Activated CD4-positive, alpha-beta T cell treated with anti-CD3 and anti-CD28 coated beads for 48 hours (primary cell): Measurements from ENCODE around the gene G3BP1.
"Not testable (repeated sequence)": the region's sequence is repeated elsewhere in the genome, so short reads cannot be mapped to it uniquely, and the experiment has no call there.

Source experiments
- DNase-seq: peaks from one replicate; pipeline ENCODE4 v3.0.0-alpha.2; 2020

The G3BP1 gene

DNA sequence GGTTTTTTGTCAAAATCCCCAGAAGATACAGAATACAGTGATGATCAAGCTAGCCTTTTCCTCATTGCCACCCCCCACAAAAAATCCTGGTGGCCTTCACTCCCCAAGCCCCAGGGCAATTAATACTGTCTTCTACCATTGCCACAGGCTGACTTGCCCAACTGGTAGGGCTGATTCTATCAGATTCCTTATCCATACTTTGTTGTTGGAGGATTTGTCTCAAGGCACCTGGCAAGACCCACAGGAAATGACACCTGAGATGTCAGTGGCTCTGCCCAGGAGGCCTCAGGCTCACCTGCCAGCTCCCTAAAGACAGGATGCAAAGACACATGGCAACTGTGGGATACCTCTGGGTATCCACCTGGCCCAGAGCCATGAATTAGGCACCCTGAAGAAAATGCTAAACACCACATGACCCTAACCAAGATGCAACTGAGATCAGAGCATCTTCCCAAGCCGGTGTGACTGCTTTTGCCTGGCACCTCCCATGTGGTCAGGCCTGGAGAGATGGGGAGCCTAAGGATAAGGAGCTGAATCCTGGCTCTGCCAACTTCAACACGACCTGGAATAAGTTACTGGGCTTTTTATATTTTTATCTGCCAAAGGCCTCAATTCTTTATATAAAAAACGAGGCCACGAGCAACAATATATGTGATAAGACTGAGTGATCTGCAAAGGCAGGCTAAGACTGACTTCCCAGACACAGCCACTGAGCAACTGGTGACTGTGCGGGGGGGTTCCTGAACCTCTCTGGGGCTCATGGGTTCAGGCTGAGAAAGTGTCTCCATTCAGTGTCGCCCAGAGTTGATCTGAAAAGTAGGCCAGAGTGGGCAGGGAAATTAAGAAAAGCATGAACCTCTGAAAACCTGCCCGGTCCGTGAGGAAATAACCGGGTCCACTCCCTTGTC, 14.3 kb upstream of the G3BP1 start:
- peak; percentile 52 for DNase-seq

DNA sequence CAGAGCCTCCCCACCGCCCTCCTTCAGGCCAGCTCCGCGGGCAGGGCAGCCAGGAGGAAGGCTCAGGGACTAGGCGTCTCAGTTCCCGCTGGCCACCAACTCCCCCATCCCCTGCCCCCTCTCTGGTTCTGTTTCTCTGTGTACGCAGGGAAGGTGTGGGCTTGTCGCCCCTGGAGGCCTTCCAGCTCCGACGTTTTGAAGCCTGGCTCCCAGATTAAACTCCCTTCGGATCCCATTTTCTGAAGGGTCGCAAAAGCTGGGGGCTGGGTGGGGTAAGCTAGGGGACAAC, 13.7 kb upstream of the G3BP1 start:
- DNase-seq, result no peak

- peak; percentile 94 for DNase-seq
These were observed 13.1 kb upstream of the G3BP1 start, which contains the start of gene ATOX1 for GRCh38 chr5:151758430-151759241. ATOX1 (minus strand) TSS chr5:151758631; CDS start chr5:151758551, 80 bp downstream.

- no peak for DNase-seq
These were observed 7.0 kb upstream of the G3BP1 start for GRCh38 chr5:151764801-151765200.

- no peak for DNase-seq
These were observed 4.8 kb upstream of the G3BP1 start for GRCh38 chr5:151766975-151767374.

GRCh38 chr5:151770383-151771258, 1.1 kb upstream of the G3BP1 start:
- peak; percentile 73 for DNase-seq

DNA sequence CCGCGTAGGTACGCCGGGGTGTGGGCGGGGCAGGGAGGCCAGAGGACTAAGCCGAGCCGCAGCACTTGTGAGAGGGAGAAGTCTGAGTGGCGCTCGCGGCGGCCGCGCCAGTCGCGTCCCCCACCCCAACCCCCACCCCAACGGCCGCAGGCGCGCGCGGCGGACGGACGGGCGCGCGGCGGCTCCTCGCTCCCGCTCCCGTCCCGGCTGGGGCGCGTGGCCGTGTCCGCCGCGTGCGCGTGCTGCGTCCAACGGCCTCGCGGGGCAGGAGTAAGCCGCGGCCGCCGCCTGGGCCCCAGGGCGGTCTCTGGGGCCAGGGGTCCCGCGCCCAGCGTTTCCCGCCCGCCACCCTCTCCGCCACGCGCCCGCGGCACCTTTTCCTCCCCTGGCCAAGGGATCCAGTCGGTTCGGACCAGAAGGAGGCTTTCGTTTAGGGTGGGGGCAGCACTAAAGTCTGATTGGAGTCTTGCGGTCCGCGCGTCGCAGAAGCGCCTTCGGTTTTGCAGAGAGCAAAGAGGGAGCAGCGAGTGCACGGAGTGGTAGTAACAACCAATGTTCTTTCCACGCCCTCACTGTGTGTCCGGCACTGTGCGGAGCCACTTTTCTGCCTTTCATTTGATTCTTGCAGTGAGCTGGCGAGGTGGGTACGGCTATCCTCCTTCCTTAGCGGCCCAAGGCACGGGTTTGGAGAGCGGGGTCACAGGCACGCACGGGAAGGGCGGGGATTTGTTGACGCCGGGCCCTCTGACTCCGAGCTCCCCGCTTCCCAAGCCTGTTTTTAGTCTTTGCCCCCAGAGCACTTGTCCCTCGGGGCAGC, 483 bp downstream of the G3BP1 start:
- DNase-seq, result peak; percentile 59

DNA sequence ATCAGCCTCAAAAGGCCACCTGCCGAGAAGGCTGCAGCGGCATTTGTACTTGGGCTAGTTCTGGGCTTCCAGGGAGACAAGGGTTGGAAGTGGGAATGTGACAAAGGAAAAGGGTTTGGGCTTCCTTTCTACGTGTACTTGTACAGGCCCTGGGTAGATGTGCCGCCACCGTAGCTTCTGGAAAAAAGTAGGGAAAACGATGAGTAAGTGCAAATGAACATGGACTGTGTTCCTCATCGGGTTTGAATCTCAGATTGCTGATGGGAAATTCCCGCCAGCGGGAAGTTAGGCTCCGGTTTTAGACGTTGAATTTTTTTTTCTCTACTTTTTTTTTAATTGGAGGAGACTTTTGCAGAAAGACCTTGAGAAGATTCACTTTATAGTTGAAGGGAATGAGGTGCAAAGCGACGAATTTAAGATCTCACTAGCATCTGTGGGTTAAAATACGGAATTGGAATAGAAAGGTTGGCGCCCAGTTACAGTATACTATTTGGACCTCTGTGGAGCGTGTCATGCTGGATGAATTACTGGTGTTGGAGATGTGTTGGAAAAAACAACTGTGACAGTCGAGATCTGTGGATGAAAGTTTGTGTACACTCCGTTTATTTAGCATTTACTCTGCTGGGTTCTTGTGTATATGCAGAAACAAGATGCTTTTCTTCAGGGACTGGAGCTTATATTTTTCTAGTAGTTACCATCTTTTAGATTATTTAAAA, 1.2 kb downstream of the G3BP1 start:
- DNase-seq, result no peak

DNA sequence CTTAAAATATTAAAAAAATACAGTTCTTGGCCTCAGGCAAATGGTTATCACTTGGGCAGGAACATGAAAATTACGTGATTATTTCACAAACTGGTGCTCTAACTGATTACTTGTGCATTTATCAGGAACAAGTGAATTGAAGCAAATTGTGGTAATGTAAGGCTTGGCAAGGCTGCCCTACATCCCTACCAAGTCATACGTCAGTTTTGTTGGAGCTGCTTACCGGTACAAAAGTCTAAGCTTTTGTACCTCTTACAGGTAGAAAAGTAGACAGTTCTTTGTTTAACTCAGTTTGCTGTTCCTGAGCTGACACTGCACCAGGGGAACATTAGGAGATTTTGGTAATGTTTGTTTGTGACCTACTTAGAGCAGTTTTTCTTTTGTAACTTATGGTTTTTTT, 2.2 kb downstream of the G3BP1 start:
- no peak for DNase-seq

DNA sequence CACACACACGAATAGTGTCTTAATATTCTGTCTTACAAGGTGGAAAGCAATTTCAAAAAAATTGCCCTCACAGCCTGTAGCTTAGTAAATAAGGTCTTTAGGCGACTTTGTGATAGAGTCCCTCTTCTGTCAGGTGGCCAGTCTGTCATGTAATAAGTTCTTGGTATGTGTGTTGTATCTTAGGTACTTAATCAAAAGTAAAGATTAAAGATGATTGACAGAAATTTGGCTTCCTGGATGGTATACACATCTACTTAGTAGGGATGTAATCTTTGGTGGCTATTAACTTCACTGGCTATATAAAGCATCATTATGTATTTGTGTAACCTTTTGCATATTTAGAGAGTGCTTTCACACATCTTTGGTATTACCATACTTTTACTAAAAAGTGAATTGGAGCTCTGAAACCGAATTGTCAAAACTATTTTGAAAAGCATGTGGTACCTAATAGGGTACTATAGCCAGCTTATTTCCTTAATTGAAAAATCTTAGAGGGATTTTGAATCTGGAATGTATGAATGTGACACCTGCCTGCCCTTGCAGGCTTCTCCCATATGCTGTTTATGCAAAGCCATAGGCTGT, 3.4 kb downstream of the G3BP1 start:
- no peak for DNase-seq

- no peak for DNase-seq
These were observed 7.9 kb downstream of the G3BP1 start for GRCh38 chr5:151779531-151780125.

GRCh38 chr5:151780348-151780747, 8.6 kb downstream of the G3BP1 start:
- DNase-seq, result no peak

DNA sequence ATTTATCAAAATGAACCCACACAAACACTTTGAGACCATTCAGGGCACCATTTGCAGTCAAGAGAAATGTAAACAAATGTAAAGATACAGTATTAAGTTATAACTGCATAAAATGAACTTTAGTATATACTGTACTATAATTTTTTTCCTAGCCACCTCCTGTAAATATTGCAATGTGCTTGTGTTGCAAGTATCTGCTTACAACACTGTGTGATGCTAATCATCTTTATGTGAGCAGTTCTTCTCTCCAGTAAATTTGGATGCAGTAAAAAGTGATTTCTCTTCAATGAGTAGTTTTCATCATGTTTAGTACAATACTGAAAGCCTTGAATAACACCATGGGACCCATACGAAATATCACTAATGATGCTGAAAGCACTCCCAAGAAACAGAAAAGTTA, 9.4 kb downstream of the G3BP1 start:
- DNase-seq, result no peak

DNA sequence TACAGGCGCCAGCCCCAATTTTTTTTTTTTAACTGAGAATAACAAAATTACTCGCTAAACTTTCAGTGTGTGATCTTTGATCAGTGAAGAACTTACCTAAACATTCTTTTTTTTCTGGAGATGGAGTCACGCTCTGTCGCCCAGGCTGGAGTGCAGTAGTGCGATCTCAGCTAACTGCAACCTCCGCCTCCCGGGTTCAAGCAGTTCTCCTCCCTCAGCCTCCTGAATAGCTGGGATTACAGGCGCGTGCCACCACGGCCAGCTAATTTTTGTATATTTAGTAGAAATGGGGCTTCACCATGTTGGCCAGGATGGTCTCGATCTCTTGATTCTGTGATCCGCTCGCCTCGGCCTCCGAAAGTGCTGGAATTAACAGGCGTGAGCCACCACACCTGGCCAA, 11.9 kb downstream of the G3BP1 start:
- DNase-seq, result not testable (repeated sequence)

GRCh38 chr5:151784141-151784540, 12.4 kb downstream of the G3BP1 start:
- DNase-seq, result no peak

DNA sequence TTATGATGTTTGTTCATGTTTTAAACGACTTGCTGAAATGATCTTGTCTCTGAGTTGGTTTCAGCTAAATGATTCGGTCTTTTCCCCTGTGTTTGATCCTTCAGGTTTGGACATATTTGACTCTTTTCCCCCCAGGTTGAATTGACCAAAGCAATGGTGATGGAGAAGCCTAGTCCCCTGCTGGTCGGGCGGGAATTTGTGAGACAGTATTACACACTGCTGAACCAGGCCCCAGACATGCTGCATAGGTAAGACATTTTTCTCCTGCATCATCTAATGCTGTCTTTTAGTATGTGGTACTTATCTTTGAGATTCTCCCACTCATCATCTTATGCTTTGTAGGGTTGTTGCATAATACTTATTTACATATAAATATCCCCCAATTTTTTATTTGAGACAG, 14.7 kb downstream of the G3BP1 start:
- no peak for DNase-seq

- DNase-seq, result no peak
These were observed 16.1 kb downstream of the G3BP1 start for GRCh38 chr5:151787817-151788216.

- DNase-seq, result no peak
These were observed 21.6 kb downstream of the G3BP1 start for GRCh38 chr5:151793358-151793757.

DNA sequence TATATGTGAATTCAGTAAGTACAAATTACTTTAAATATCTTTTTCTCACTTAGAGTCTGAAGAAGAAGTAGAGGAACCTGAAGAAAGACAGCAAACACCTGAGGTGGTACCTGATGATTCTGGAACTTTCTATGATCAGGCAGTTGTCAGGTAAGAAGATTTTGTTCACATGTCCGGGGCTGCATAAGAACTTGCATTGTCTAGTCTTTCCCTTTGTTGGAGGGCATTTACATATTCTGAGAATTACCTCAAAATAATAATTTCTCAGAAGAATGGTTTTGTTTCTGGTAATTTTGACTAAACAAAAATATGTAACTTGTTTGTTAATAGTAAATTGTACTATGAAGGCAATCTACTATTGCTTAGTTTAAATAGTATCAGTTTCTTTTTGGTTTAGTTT, 23.7 kb downstream of the G3BP1 start:
- no peak for DNase-seq

- DNase-seq, result no peak
These were observed 26.9 kb downstream of the G3BP1 start for GRCh38 chr5:151798674-151799073.

- DNase-seq, result peak; percentile 27
These were observed 27.7 kb downstream of the G3BP1 start for GRCh38 chr5:151799407-151799806.
